ENCODE measurements around the gene TRIM17. TPM values are rescaled to one million over a fixed set of nuclear protein-coding genes. Genes with fewer than 3 reads are reported as not detected.

The TRIM17 gene
- polyA plus RNA-seq, 1 of the 3 experiments (the other 2 are of a cell fraction) = 1.6 TPM

- WGBS (ENCODE audit: low lambda C conversion rate) = 83% methylated on average over 6 of the region's 6 CpGs
Measured at GRCh38 chr1:228430243-228430642, 13.6 kb upstream of the TRIM17 start.

More at GRCh38 chr1:228430243-228430642, 13.6 kb upstream of the TRIM17 start:
- Histone ChIP-seq H3K27ac (ENCODE audit: low read depth in 2 of 2, low read length in 1 of 2) (no peak overlapping the region), H4K20me1 (ENCODE audit: insufficient read depth) (no peaks in the 10 kb centered on the region), H2AFZ (ENCODE audit: low read depth) (no peak overlapping the region), H3K4me2 (no peak overlapping the region), H3K9ac (no peak overlapping the region), H3K4me3 (ENCODE audit: low read depth in 2 of 2, low read length in 1 of 2) (no peak overlapping the region), H3K9me3 (no peaks in the 10 kb centered on the region), H3K9me2 (no peaks in the 10 kb centered on the region), H3F3A (replicated peaks; ENCODE audit: insufficient read depth) (no peaks in the 10 kb centered on the region), H3K79me2 (ENCODE audit: insufficient read depth) (no peaks in the 10 kb centered on the region), H3K27me3 (ENCODE audit: insufficient read depth) (no peaks in the 10 kb centered on the region), H3K4me1 (ENCODE audit: control insufficient read depth in 1 of 2, insufficient read depth in 2 of 2, low read depth in 1 of 2, low read length in 1 of 2) (peaks cover 0 to 4% of the 10 kb centered on the region in 2 experiments; a peak in 1 of 4 replicates), H3K36me3 (replicated peaks in 1 of 2; ENCODE audit: control insufficient read depth in 1 of 2, insufficient read depth in 2 of 2, low read length in 1 of 2) (no peaks in the 10 kb centered on the region)
- TF ChIP-seq TCF12 (IDR thresholded peaks at IDR 0.05) (no peak), IRF3 (IDR thresholded peaks at IDR 0.05; ENCODE audit: low read depth, low read length) (no peak), USF2 (IDR thresholded peaks at IDR 0.05; ENCODE audit: borderline replicate concordance, low read depth, low read length) (no peak), MAX (IDR thresholded peaks at IDR 0.05; ENCODE audit: low read depth) (no peak), CHD2 (IDR thresholded peaks at IDR 0.05; ENCODE audit: low read length, partially characterized antibody) (no peak), ZBTB33 (IDR thresholded peaks at IDR 0.05; ENCODE audit: borderline replicate concordance, low read depth) (no peak), FOXJ3 (CRISPR knock-in tag; IDR thresholded peaks at IDR 0.05) (no peak), YY1 (IDR thresholded peaks at IDR 0.05; ENCODE audit: low read depth) (no peak), USF1 (IDR thresholded peaks at IDR 0.05; ENCODE audit: borderline replicate concordance, low read depth) (no peak), RFX5 (IDR thresholded peaks at IDR 0.05; ENCODE audit: low read length) (no peak), FOXM1 (IDR thresholded peaks at IDR 0.05; ENCODE audit: low read depth) (no peak), GABPA (IDR thresholded peaks at IDR 0.05; ENCODE audit: low read depth) (no peak), EP300 (IDR thresholded peaks at IDR 0.05; ENCODE audit: borderline replicate concordance in 1 of 2, low read depth in 1 of 2, low read length in 1 of 2) (no peak), EZH2phosphoT487 (IDR thresholded peaks at IDR 0.05; ENCODE audit: borderline replicate concordance, low read depth) (no peak), GATA2 (CRISPR knock-in tag; IDR thresholded peaks at IDR 0.05) (no peak), SIN3A (IDR thresholded peaks at IDR 0.05; ENCODE audit: borderline replicate concordance, low read depth, low read length) (no peak), MXI1 (IDR thresholded peaks at IDR 0.05; ENCODE audit: low read depth, low read length) (no peak), PBX3 (IDR thresholded peaks at IDR 0.05) (no peak), RXRA (IDR thresholded peaks at IDR 0.05; ENCODE audit: borderline replicate concordance, low read depth) (no peak)
- POLR2A ChIA-PET = no interaction called here
- CTCF ChIA-PET = no interaction called here
- DNase-seq = no peak
